K562 treated with DMSO at 1 percent for 4 hours (cell line): ENCODE measurements around the gene MAGOHB. TPM values are rescaled to one million over a fixed set of nuclear protein-coding genes. Genes with fewer than 3 reads are reported as not detected.

Source experiments
- total RNA-seq: library from RNA; unstranded; fragments of 300-600 nt; gene quantifications from 2 replicates; pipeline ENCODE4 v1.2.3, GENCODE V29; 2022; ENCODE audit not compliant: insufficient read depth

Gene MAGOHB
- total RNA-seq, result 6.8 and 8.7 TPM in 2 replicates

GRCh38 chr12:10613349-10614055, at the start of gene MAGOHB:
MAGOHB (minus strand) TSS chr12:10613609; CDS start chr12:10613532, 77 bp downstream.

Other genes with a start within 250 kb of the MAGOHB start
- not detected in 2 replicates for gene KLRK1, start 223.6 kb downstream of the MAGOHB start, total RNA-seq
- not detected in 2 replicates for gene KLRC4, start 203.9 kb downstream of the MAGOHB start, total RNA-seq
- gene KLRC3, start 193.0 kb downstream of the MAGOHB start, total RNA-seq, result not detected in 2 replicates
- gene KLRC2, start 177.6 kb downstream of the MAGOHB start, total RNA-seq, result not detected in 2 replicates
- not detected in 2 replicates for gene KLRC1, start 160.2 kb downstream of the MAGOHB start, total RNA-seq
- gene EIF2S3B, start 107.7 kb downstream of the MAGOHB start, total RNA-seq, result 0.97 TPM in 1 of 2 replicates, not detected in the other
- gene STYK1, start 60.4 kb upstream of the MAGOHB start, total RNA-seq, result 0.25 TPM in 1 of 2 replicates, not detected in the other
- 93.2 and 107 TPM in 2 replicates for gene YBX3, start 109.7 kb upstream of the MAGOHB start, total RNA-seq
- not detected in 2 replicates for gene TAS2R7, start 189.0 kb upstream of the MAGOHB start, total RNA-seq
- not detected in 2 replicates for gene TAS2R8, start 193.7 kb upstream of the MAGOHB start, total RNA-seq
- not detected in 2 replicates for gene TAS2R9, start 196.6 kb upstream of the MAGOHB start, total RNA-seq
- not detected in 2 replicates for gene TAS2R10, start 212.7 kb upstream of the MAGOHB start, total RNA-seq
- gene PRR4, start 235.9 kb upstream of the MAGOHB start, total RNA-seq, result not detected in 2 replicates